Breast epithelium (tissue), 4 donors: ENCODE measurements around the gene KIF26B. TPM values are rescaled to one million over a fixed set of nuclear protein-coding genes. Genes with fewer than 3 reads are reported as not detected.

Experiments used
- DNase-seq, 2 donors: peaks; one replicate each; pipeline ENCODE4 v3.0.0-alpha.2; 2019; ENCODE audit warnings: low spot score in 2 of 2
- H3K27ac ChIP-seq, 2 donors: fragments of 200-600 bp; sonication (generic) in 1 of 2; one replicate each; pipeline ENCODE4 v1.5.1; 2016 to 2019; ENCODE audit warnings: mild to moderate bottlenecking in 1 of 2
- H3K27me3 ChIP-seq, 2 donors: fragments of 200-600 bp; sonication (generic) in 1 of 2; one replicate each; pipeline versions ENCODE4 v1.5.1 to v1.6.0; 2017 to 2019; ENCODE audit warnings: control low read depth in 1 of 2, mild to moderate bottlenecking in 1 of 2
- H3K36me3 ChIP-seq: fragments of 200-600 bp; one replicate; pipeline ENCODE4 v1.5.1; 2019
- H3K4me1 ChIP-seq, 2 donors: fragments of 200-600 bp; sonication (generic); one replicate each; pipeline ENCODE4 v1.5.1; 2016 to 2019; ENCODE audit warnings: control low read depth in 1 of 2
- H3K4me3 ChIP-seq, 3 donors: fragments of 200-600 bp; sonication (generic); 1 replicate in 2 of 3; 2 replicates in 1 of 3; pipeline ENCODE4 v1.5.1; 2016 to 2019; ENCODE audit warnings: mild to moderate bottlenecking in 3 of 3, moderate library complexity in 2 of 3
- H3K9me3 ChIP-seq, 2 donors: fragments of 200-600 bp; sonication (generic) in 1 of 2; one replicate each; pipeline ENCODE4 v1.5.1; 2016 to 2019; ENCODE audit warnings: control low read depth in 1 of 2
- POLR2A ChIP-seq: fragments of 450-650 bp; IDR thresholded peaks from one replicate; pipeline ENCODE4 v1.6.1; 2016; ENCODE audit warnings: antibody characterized with exemption, mild to moderate bottlenecking, moderate library complexity
- POLR2AphosphoS5 ChIP-seq, 3 donors: sonication (generic); formaldehyde crosslinking; IDR thresholded peaks; one replicate each; pipeline ENCODE4 v1.6.1; 2017; ENCODE audit warnings: antibody characterized with exemption in 3 of 3
- intact Hi-C: fragments of 100-400 bp; cut with DNase I; formaldehyde crosslinking; loops from one replicate; pipeline ENCODE4 v1.15.1; 2023; ENCODE audit warnings: low total_unique reads
- total RNA-seq, 3 donors: library from RNA; depleted of rRNA; stranded (reverse); fragments of >200 nt; gene quantifications; one replicate each; pipeline ENCODE4 v1.1.0, GENCODE V29; 2016
- TF ChIP-seq, protein P1 (sequence below), 3 donors: fragments of 450-650 bp; IDR thresholded peaks; one replicate each; pipeline ENCODE4 v1.5.1; 2016 to 2017; ENCODE audit warnings: antibody characterized with exemption in 3 of 3, mild to moderate bottlenecking in 3 of 3, moderate library complexity in 3 of 3

Gene KIF26B
- total RNA-seq, 3 donors from 2014 or later: 0.32 to 1.0 (median 0.33) TPM

DNA sequence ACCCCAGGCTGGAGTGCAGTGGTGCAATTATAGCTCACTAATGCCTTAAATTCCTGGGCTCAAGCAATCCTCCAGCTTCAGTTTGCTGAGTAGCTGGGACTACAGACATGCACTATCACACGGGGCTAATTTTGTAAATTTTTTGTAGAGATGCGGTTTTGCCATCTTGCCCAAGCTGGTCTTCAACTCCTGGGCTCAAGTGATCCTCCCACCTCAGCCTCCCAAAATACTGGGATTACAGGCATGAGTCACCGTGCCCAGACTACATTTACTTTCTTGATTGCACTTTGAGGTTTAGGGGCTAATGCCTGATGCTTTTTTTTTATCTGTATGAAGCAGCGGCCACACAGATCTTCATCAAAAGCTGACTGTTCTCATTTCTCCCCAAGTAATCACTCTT is 124.6 kb downstream of the KIF26B start:
- Histone ChIP-seq H3K27ac (no peak overlapping the region), H3K9me3 (peaks cover 0 to 4% of the 10 kb centered on the region in 2 donors), H3K4me3 (no peak overlapping the region), H3K27me3 (no peaks in the 10 kb centered on the region), H3K36me3 (no peaks in the 10 kb centered on the region), H3K4me1 (no peaks in the 10 kb centered on the region)
- intact Hi-C loops: no loop called here
- DNase-seq: no peak
- TF ChIP-seq POLR2A: no peak
- TF ChIP-seq, protein P1, sequence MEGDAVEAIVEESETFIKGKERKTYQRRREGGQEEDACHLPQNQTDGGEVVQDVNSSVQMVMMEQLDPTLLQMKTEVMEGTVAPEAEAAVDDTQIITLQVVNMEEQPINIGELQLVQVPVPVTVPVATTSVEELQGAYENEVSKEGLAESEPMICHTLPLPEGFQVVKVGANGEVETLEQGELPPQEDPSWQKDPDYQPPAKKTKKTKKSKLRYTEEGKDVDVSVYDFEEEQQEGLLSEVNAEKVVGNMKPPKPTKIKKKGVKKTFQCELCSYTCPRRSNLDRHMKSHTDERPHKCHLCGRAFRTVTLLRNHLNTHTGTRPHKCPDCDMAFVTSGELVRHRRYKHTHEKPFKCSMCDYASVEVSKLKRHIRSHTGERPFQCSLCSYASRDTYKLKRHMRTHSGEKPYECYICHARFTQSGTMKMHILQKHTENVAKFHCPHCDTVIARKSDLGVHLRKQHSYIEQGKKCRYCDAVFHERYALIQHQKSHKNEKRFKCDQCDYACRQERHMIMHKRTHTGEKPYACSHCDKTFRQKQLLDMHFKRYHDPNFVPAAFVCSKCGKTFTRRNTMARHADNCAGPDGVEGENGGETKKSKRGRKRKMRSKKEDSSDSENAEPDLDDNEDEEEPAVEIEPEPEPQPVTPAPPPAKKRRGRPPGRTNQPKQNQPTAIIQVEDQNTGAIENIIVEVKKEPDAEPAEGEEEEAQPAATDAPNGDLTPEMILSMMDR (IDR thresholded peaks at IDR 0.05): no peak

DNA sequence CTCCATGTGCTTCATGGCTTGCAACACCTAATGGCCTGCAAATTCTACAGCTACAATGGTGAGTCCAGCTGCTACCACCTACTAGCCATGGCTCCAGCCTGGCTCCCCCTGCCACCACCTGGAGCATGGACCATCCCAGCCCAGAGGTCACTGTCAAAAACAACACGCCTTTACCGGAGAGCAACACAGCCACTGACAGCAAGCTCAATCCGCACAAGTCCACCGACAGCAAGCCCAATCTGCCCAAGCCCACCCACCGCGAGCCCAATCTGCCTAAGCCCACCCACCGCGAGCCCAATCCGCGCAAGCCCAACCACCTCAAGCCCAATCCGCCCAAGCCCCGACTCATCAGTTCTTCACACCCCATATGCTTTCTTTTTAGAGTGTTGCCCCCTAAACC is 128.2 kb downstream of the KIF26B start:
- TF ChIP-seq, protein P1 (IDR thresholded peaks at IDR 0.05): no peak
- TF ChIP-seq POLR2A (no peak), POLR2AphosphoS5 (IDR thresholded peaks at IDR 0.05) (no peak)
- intact Hi-C loops: no loop called here
- H3K36me3 ChIP-seq: no peaks in the 10 kb centered on the region
- no peaks in the 10 kb centered on the region for H3K27me3 ChIP-seq
- H3K4me1 ChIP-seq: no peaks in the 10 kb centered on the region
- H3K9me3 ChIP-seq: peaks cover 0 to 4% of the 10 kb centered on the region in 2 donors
- H3K4me3 ChIP-seq: no peak overlapping the region
- H3K27ac ChIP-seq: no peak overlapping the region
- no peak for DNase-seq

DNA sequence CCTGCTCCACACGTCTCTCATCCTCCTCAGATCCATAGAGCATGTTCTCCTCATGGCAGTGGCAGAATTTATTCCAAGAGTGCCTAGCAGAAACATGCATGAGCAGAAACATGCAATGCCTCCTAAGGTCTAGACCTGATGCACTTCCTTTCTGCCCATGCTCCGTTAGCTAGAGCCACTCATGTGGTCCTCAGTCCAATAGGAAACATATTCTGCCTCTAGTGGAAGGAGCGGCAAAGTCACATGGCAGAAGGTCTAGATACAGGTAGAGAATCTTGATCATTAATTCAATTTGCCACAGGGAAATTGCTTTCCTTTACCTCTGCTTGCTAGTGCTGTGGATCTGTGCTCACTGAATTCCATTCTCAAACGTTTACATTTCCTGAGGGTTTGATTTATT is 130.4 kb downstream of the KIF26B start:
- H3K27ac ChIP-seq: no peak overlapping the region
- H3K36me3 ChIP-seq: no peaks in the 10 kb centered on the region
- peaks cover 0 to 4% of the 10 kb centered on the region in 2 donors for H3K9me3 ChIP-seq
- intact Hi-C loops: no loop called here
- no peak for TF ChIP-seq POLR2AphosphoS5 (IDR thresholded peaks at IDR 0.05)
- TF ChIP-seq, protein P1 (IDR thresholded peaks at IDR 0.05): no peak
- no peaks in the 10 kb centered on the region for H3K27me3 ChIP-seq
- H3K4me3 ChIP-seq: no peak overlapping the region
- DNase-seq: no peak
- H3K4me1 ChIP-seq: no peaks in the 10 kb centered on the region

DNA sequence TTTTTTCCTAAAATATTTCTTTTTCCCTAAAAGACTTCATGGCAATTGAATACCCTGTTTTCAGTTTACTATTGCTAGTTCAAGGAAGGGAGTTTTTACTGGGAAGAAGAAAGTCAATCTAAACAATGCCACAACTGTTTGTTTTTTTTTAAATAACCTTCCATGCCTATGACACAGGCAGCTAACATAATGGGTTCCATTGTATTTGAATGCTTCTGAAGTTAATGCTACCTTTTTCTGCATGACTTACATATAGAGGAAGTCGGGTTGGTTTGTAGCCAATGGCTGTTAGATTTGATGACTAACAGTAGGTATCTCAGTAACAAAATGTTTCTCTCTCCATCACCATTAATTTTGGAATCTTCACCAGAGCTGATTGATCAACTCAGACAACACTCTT is 134.0 kb downstream of the KIF26B start:
- DNase-seq: no peak
- no peak for TF ChIP-seq POLR2AphosphoS5 (IDR thresholded peaks at IDR 0.05)
- TF ChIP-seq, protein P1 (IDR thresholded peaks at IDR 0.05): no peak
- no peak for TF ChIP-seq POLR2A
- Histone ChIP-seq H3K27ac (no peak overlapping the region), H3K36me3 (no peaks in the 10 kb centered on the region), H3K9me3 (no peaks in the 10 kb centered on the region), H3K27me3 (no peaks in the 10 kb centered on the region), H3K4me1 (no peaks in the 10 kb centered on the region), H3K4me3 (no peak overlapping the region)
- intact Hi-C loops: no loop called here

DNA sequence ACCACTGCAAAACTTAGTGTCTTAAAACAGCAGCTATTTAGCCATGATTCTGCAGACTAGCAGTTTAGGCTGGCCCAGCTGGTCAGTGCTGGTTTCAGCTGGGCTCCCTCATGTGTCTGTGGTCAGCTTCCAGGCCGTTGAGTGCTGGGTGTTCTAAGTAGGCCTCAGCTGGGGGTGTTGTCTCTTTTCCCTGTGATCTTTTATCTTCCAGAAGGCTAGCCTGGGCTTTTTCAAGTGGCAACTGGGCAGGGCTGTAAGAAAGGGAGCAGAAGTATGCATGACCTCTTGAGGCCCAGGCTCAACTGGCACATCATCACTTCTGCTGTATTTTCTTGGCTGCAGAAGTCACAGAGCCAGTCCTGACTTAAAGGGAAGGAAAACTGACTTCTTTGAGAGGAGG is 136.1 kb downstream of the KIF26B start:
- no peak overlapping the region for H3K4me3 ChIP-seq
- H3K27me3 ChIP-seq: peaks cover 0 to 5% of the 10 kb centered on the region in 2 donors
- DNase-seq: no peak
- TF ChIP-seq, protein P1 (IDR thresholded peaks at IDR 0.05): no peak
- TF ChIP-seq POLR2AphosphoS5 (IDR thresholded peaks at IDR 0.05) (no peak), POLR2A (no peak)
- intact Hi-C loops: no loop called here
- no peaks in the 10 kb centered on the region for H3K36me3 ChIP-seq
- no peaks in the 10 kb centered on the region for H3K4me1 ChIP-seq
- H3K27ac ChIP-seq: no peak overlapping the region
- H3K9me3 ChIP-seq: no peaks in the 10 kb centered on the region
